IMR-90 (cell line): ENCODE measurements around the gene KLRF1. TPM values are rescaled to one million over a fixed set of nuclear protein-coding genes. Genes with fewer than 3 reads are reported as not detected.

Source experiments
- ATAC-seq: fragments of 200-7000 bp; cut with Tn5 transposase; 2 replicates; pipeline ENCODE4 v1.9.1; 2020; ENCODE audit warnings: low read depth, mild to moderate bottlenecking, moderate library complexity
- BruUV-seq: library from RNA; stranded (reverse); fragments of 400-500 nt; replicated peaks from 2 replicates; lab custom pipeline; 2021; lab: Mats Ljungman, UMichigan
- CTCF ChIA-PET: fragments of 300-600 bp; formaldehyde crosslinking; extraction: SDS; loops from one replicate; lab custom pipeline; 2021; ENCODE audit warnings: antibody characterized with exemption; lab: Yijun Ruan, JAX
- POLR2A ChIA-PET: fragments of 300-600 bp; sonication (Branson Sonifier 250); formaldehyde crosslinking; loops from one replicate; lab custom pipeline; 2022; ENCODE audit warnings: antibody characterized with exemption; ENCODE audit not compliant: unreplicated experiment; lab: Charles Lee
- DNase-seq: peaks from one replicate; pipeline ENCODE4 v3.0.0; 2013
- H2AFZ ChIP-seq: replicated peaks from 2 replicates; pipeline ENCODE3; 2013; ENCODE audit warnings: low read length, mild to moderate bottlenecking; ENCODE audit not compliant: poor library complexity
- H2AK5ac ChIP-seq: 2 replicates; pipeline ENCODE4 v1.6.1; 2013; ENCODE audit warnings: low read depth, low read length, inconsistent platforms
- H2AK9ac ChIP-seq: replicated peaks from 2 replicates; pipeline ENCODE3; 2013; ENCODE audit warnings: mild to moderate bottlenecking, low read depth, low read length, moderate library complexity; ENCODE audit not compliant: poor library complexity
- H2BK120ac ChIP-seq: 2 replicates; pipeline ENCODE4 v1.6.1; 2013; ENCODE audit warnings: low read depth, low read length, inconsistent platforms
- H2BK15ac ChIP-seq: 3 replicates; pipeline ENCODE4 v1.6.1; 2013; ENCODE audit warnings: low read depth, low read length, inconsistent platforms
- H2BK20ac ChIP-seq: 2 replicates; pipeline ENCODE4 v1.6.1; 2013; ENCODE audit warnings: low read depth, mild to moderate bottlenecking, inconsistent platforms, low read length, moderate library complexity
- H2BK5ac ChIP-seq: 2 replicates; pipeline ENCODE4 v1.6.1; 2013; ENCODE audit warnings: mild to moderate bottlenecking, low read depth, low read length, inconsistent platforms; ENCODE audit not compliant: poor library complexity, severe bottlenecking
- H3K14ac ChIP-seq: replicated peaks from 2 replicates; pipeline ENCODE4 v1.6.1; 2013; ENCODE audit warnings: low read depth, low read length, inconsistent platforms
- H3K18ac ChIP-seq: 2 replicates; pipeline ENCODE4 v1.6.1; 2013; ENCODE audit warnings: low read depth, low read length, control low read depth
- H3K23ac ChIP-seq: 2 replicates; pipeline ENCODE4 v1.6.1; 2013; ENCODE audit warnings: low read depth, low read length, inconsistent platforms
- H3K27ac ChIP-seq: 2 replicates; pipeline ENCODE4 v1.5.1; 2013; ENCODE audit warnings: mild to moderate bottlenecking, control low read depth, low read length; ENCODE audit not compliant: insufficient read depth
- H3K27me3 ChIP-seq: 2 replicates; pipeline ENCODE4 v1.6.1; 2013; ENCODE audit warnings: low read length; ENCODE audit not compliant: control insufficient read depth, insufficient read depth
- H3K36me3 ChIP-seq: 2 replicates; pipeline ENCODE4 v1.6.1; 2013; ENCODE audit warnings: low read length, mixed read lengths; ENCODE audit not compliant: control insufficient read depth, insufficient read depth
- H3K4ac ChIP-seq: 2 replicates; pipeline ENCODE4 v1.6.1; 2013; ENCODE audit warnings: low read depth, low read length, inconsistent platforms
- H3K4me1 ChIP-seq: 2 replicates; pipeline ENCODE4 v1.6.1; 2013; ENCODE audit warnings: low read length, mixed read lengths; ENCODE audit not compliant: control insufficient read depth, insufficient read depth
- H3K4me2 ChIP-seq: 2 replicates; pipeline ENCODE4 v1.6.1; 2013; ENCODE audit warnings: low read depth, mild to moderate bottlenecking, control low read depth, low read length, moderate library complexity
- H3K4me3 ChIP-seq: 2 replicates; pipeline ENCODE4 v1.5.1; 2013; ENCODE audit warnings: low read depth, mild to moderate bottlenecking, control low read depth, low read length, moderate library complexity; ENCODE audit not compliant: insufficient read depth
- H3K56ac ChIP-seq: 2 replicates; pipeline ENCODE4 v1.6.1; 2013; ENCODE audit warnings: low read length, inconsistent platforms; ENCODE audit not compliant: insufficient read depth; ENCODE audit errors: extremely low read depth
- H3K79me1 ChIP-seq, 2 experiments: 2 replicates each; pipeline ENCODE4 v1.6.1; 2013; ENCODE audit warnings: low read length in 2 of 2, inconsistent platforms in 1 of 2, low read depth in 1 of 2
- H3K9ac ChIP-seq: 2 replicates; pipeline ENCODE4 v1.6.1; 2013; ENCODE audit warnings: low read depth, low read length, control low read depth
- H3K9me1 ChIP-seq: 2 replicates; pipeline ENCODE4 v1.6.1; 2013; ENCODE audit warnings: low read length, inconsistent platforms; ENCODE audit not compliant: insufficient read depth
- H3K9me3 ChIP-seq: 2 replicates; pipeline ENCODE4 v1.6.1; 2013; ENCODE audit warnings: low read length; ENCODE audit not compliant: control insufficient read depth, insufficient read depth
- H4K20me1 ChIP-seq: 2 replicates; pipeline ENCODE4 v1.6.1; 2013; ENCODE audit warnings: low read length, inconsistent platforms; ENCODE audit not compliant: insufficient read depth
- H4K5ac ChIP-seq: 2 replicates; pipeline ENCODE4 v1.6.1; 2013; ENCODE audit warnings: mild to moderate bottlenecking, low read depth, low read length, control low read depth
- H4K8ac ChIP-seq, 2 experiments: 2 replicates each; pipeline ENCODE4 v1.6.1; 2013; ENCODE audit warnings: low read depth in 2 of 2, low read length in 2 of 2, control low read depth in 1 of 2, inconsistent platforms in 1 of 2
- H4K91ac ChIP-seq: 2 replicates; pipeline ENCODE4 v1.6.1; 2013; ENCODE audit warnings: low read depth, low read length, inconsistent platforms; ENCODE audit not compliant: insufficient read depth
- CEBPB ChIP-seq: IDR thresholded peaks from 2 replicates; pipeline ENCODE4 v1.6.1; 2012; ENCODE audit warnings: low read depth, low read length, improper control_type of control experiment
- CHD1 ChIP-seq: IDR thresholded peaks from 2 replicates; pipeline ENCODE4 v1.6.1; 2012; ENCODE audit warnings: low read depth, low read length, improper control_type of control experiment
- CTCF ChIP-seq: conservative IDR thresholded peaks from 2 replicates; pipeline ENCODE4 v1.5.1; 2012; ENCODE audit warnings: mild to moderate bottlenecking, low read depth, low read length, improper control_type of control experiment
- ELK1 ChIP-seq: fragments of 150-350 bp; IDR thresholded peaks from 2 replicates; pipeline ENCODE4 v1.6.1; 2016; ENCODE audit warnings: low read depth, mild to moderate bottlenecking, low read length, moderate library complexity, borderline replicate concordance
- FOS ChIP-seq: fragments of 150-350 bp; IDR thresholded peaks from 2 replicates; pipeline ENCODE4 v1.6.1; 2016; ENCODE audit warnings: low read depth, low read length
- MAFK ChIP-seq: IDR thresholded peaks from 2 replicates; pipeline ENCODE4 v1.6.1; 2012; ENCODE audit warnings: low read depth, low read length, improper control_type of control experiment
- MAZ ChIP-seq: IDR thresholded peaks from 2 replicates; pipeline ENCODE4 v1.6.1; 2012; ENCODE audit warnings: low read depth, mild to moderate bottlenecking, low read length, improper control_type of control experiment, moderate library complexity, borderline replicate concordance
- MXI1 ChIP-seq: IDR thresholded peaks from 2 replicates; pipeline ENCODE4 v1.6.1; 2012; ENCODE audit warnings: low read depth, mild to moderate bottlenecking, low read length, moderate library complexity, borderline replicate concordance
- RAD21 ChIP-seq: IDR thresholded peaks from 2 replicates; pipeline ENCODE4 v1.6.1; 2012; ENCODE audit warnings: low read length, improper control_type of control experiment
- RFX5 ChIP-seq: IDR thresholded peaks from 2 replicates; pipeline ENCODE4 v1.8.0; 2012; ENCODE audit warnings: low read depth, mild to moderate bottlenecking, low read length, moderate library complexity
- WGBS, 2 experiments: methylation state at CpG; one replicate each; pipeline versions ENCODE4 v1.1.5 to v1.1.7; 2013; ENCODE audit warnings: missing lambda C conversion rate in 2 of 2; ENCODE audit not compliant: insufficient read length in 1 of 2; ENCODE audit errors: extremely low coverage in 2 of 2; 5-methylcytosine and 5-hydroxymethylcytosine counted together
- dilution Hi-C: fragments of 300-500 bp; cut with HindIII; formaldehyde crosslinking; loops from one replicate; pipeline ENCODE4 v1.14.3; 2018; ENCODE audit warnings: low sequenced_read_pairs; ENCODE audit not compliant: unreplicated experiment
- in situ Hi-C: fragments of 300-500 bp; cut with MboI; formaldehyde crosslinking; loops from 3 replicates; pipeline ENCODE4 v1.14.3; 2019; ENCODE audit warnings: low sequenced_read_pairs, inconsistent platforms, mixed read lengths
- intact Hi-C: fragments of 100-400 bp; cut with micrococcal nuclease; formaldehyde crosslinking; loops from 2 replicates; pipeline ENCODE4 v1.10.0; 2022
- polyA plus RNA-seq, 3 experiments: library from polyadenylated mRNA; depleted of rRNA; stranded (reverse); fragments of >200 nt; gene quantifications; 2 replicates each; pipeline ENCODE4 v1.2.3, GENCODE V29; 2012; ENCODE audit warnings: low replicate concordance in 1 of 3
- total RNA-seq: library from RNA; depleted of rRNA; stranded (reverse); fragments of >200 nt; gene quantifications from 2 replicates; pipeline ENCODE4 v1.2.3, GENCODE V29; 2012
- TF ChIP-seq, protein P1 (sequence below): fragments of 150-350 bp; IDR thresholded peaks from 2 replicates; pipeline ENCODE4 v1.6.1; 2017; ENCODE audit warnings: mild to moderate bottlenecking, antibody characterized with exemption, low read length, low read depth

The KLRF1 gene
- total and polyA plus RNA-seq, 2 of the 4 experiments (the other 2 are of a cell fraction), result not detected

DNA sequence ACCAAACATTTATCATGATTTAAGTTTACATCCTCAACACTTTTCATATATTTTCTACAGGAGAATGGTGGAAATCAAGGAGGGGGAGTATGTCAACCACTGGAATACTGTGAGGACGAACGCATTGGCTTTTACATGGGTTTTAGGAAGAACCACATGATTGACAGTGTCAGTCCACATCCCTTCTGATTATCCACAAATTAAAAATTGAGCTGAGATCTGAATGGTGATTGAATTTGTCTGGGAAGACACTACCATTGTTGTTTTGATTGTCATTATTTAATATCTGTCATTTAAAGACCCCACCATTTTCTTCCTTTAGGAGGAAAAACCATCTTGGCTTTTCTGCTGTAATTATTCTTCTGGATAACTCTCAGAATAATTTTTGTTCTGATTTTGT lies 31.3 kb upstream of the KLRF1 start (continued):
- no peak for TF ChIP-seq CTCF

DNA sequence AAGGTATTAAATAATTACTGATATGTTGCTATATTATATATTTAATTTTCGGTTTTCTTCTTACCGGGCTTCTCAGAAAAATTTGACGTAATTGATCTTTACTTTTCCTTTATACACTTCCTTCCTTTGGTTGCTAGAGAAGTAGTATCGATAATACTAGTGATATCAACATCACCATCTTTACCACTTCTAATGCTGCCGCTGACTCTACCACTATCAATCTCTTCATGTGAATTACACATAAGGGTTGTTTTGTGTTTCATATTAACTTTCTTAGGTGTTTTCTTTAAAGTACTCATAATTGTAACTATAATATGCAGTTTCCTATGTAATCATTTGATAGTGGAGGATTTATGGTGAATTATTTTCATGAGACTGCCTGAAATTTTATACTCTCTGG lies 30.9 kb upstream of the KLRF1 start:
- no peak overlapping the region for H2BK5ac ChIP-seq
- no peak overlapping the region for H2AK9ac ChIP-seq
- H3K18ac ChIP-seq, result no peak overlapping the region
- H3K14ac ChIP-seq, result no peak overlapping the region
- no peak overlapping the region for H2AK5ac ChIP-seq
- ChIA-PET POLR2A (no interaction called here), CTCF (interaction anchor here (5.8 kb wide), 1 partner anchor 46 kb away, joined by 39 read pairs; no protein-coding TSS in a partner anchor)
- H2BK15ac ChIP-seq, result no peak overlapping the region
- no peak overlapping the region for H3K4me2 ChIP-seq
- no peak overlapping the region for H3K23ac ChIP-seq
- no TSS peak for BruUV-seq
- dilution Hi-C loops (no loop called here), in situ Hi-C loops (no loop called here), intact Hi-C loops (no loop called here)
- no peak overlapping the region for H2AFZ ChIP-seq
- WGBS, 2 experiments, result no CpG with 5 or more reads among the region's 5 CpGs
- H4K91ac ChIP-seq, result no peak overlapping the region
- H2BK120ac ChIP-seq, result no peak overlapping the region
- no peak overlapping the region for H4K8ac ChIP-seq
- no peaks in the 10 kb centered on the region for H3K36me3 ChIP-seq
- 0 out of 2 replicates have a peak, but pooled peaks cover 2% of the 10 kb centered on the region for H3K9me1 ChIP-seq
- no peaks in the 10 kb centered on the region for H3K9me3 ChIP-seq
- H3K4me1 ChIP-seq, result peaks cover 2% of the 10 kb centered on the region; the same call in 1 of the 2 replicates
- no peak overlapping the region for H3K4me3 ChIP-seq
- no peak overlapping the region for H3K27ac ChIP-seq
- H3K4ac ChIP-seq, result no peak overlapping the region
- no peaks in the 10 kb centered on the region for H4K20me1 ChIP-seq
- no peak for ATAC-seq
- DNase-seq, result no peak
- no peak overlapping the region for H4K5ac ChIP-seq
- H3K27me3 ChIP-seq, result no peaks in the 10 kb centered on the region
- H3K56ac ChIP-seq, result no peak overlapping the region
- no peak overlapping the region for H2BK20ac ChIP-seq
- H3K79me1 ChIP-seq, result no peaks in the 10 kb centered on the region
- no peak overlapping the region for H3K9ac ChIP-seq
- TF ChIP-seq FOS, result no peak
- TF ChIP-seq, protein P1, sequence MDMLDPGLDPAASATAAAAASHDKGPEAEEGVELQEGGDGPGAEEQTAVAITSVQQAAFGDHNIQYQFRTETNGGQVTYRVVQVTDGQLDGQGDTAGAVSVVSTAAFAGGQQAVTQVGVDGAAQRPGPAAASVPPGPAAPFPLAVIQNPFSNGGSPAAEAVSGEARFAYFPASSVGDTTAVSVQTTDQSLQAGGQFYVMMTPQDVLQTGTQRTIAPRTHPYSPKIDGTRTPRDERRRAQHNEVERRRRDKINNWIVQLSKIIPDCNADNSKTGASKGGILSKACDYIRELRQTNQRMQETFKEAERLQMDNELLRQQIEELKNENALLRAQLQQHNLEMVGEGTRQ, result no peak
- TF ChIP-seq CEBPB, result no peak
- TF ChIP-seq CHD1, result no peak
- TF ChIP-seq RFX5, result no peak
- no peak for TF ChIP-seq RAD21
- TF ChIP-seq CTCF, result no peak
- no peak for TF ChIP-seq MAZ
- no peak for TF ChIP-seq MAFK
- no peak for TF ChIP-seq ELK1
- TF ChIP-seq MXI1, result no peak
